HEK293T (cell line): ENCODE results near the gene WHAMM.

ENCODE experiments used
- CTCF ChIA-PET: fragments of 350-600 bp; formaldehyde crosslinking; extraction: SDS; loops from one replicate; lab custom pipeline; 2021; ENCODE audit warnings: antibody characterized with exemption, inconsistent platforms; lab: Yijun Ruan, JAX
- POLR2A ChIA-PET: fragments of 350-600 bp; formaldehyde crosslinking; extraction: SDS; loops from one replicate; lab custom pipeline; 2020; ENCODE audit warnings: antibody characterized with exemption, inconsistent platforms; lab: Yijun Ruan, JAX
- DNase-seq: peaks from one replicate; pipeline ENCODE4 v3.0.0; 2012; ENCODE audit warnings: mixed read lengths; ENCODE audit errors: extremely low spot score
- ARNT ChIP-seq: fragments of 450-650 bp; IDR thresholded peaks from 2 replicates; pipeline ENCODE4 v1.6.1; 2017; ENCODE audit warnings: mild to moderate bottlenecking
- BHLHE40 ChIP-seq: fragments of 450-650 bp; IDR thresholded peaks from 2 replicates; pipeline ENCODE4 v1.6.1; 2016; ENCODE audit warnings: mild to moderate bottlenecking, moderate library complexity, borderline replicate concordance
- CTBP1 ChIP-seq: fragments of 450-650 bp; IDR thresholded peaks from 2 replicates; pipeline ENCODE4 v1.6.1; 2016; ENCODE audit warnings: borderline replicate concordance
- ELF4 ChIP-seq: fragments of 450-650 bp; IDR thresholded peaks from 2 replicates; pipeline ENCODE4 v1.6.1; 2017; ENCODE audit warnings: antibody characterized with exemption
- FOXA1 ChIP-seq: fragments of 450-650 bp; IDR thresholded peaks from 2 replicates; pipeline ENCODE4 v1.6.1; 2016; ENCODE audit warnings: mild to moderate bottlenecking
- FOXK2 ChIP-seq: fragments of 450-650 bp; IDR thresholded peaks from 2 replicates; pipeline ENCODE4 v1.6.1; 2016; ENCODE audit warnings: mild to moderate bottlenecking
- FOXM1 ChIP-seq: fragments of 450-650 bp; IDR thresholded peaks from 2 replicates; pipeline ENCODE4 v1.6.1; 2017; ENCODE audit warnings: mild to moderate bottlenecking, borderline replicate concordance
- HDGF ChIP-seq: fragments of 450-650 bp; IDR thresholded peaks from 2 replicates; pipeline ENCODE4 v1.6.1; 2017; ENCODE audit warnings: antibody characterized with exemption, borderline replicate concordance
- L3MBTL2 ChIP-seq: fragments of 450-650 bp; conservative IDR thresholded peaks from 2 replicates; pipeline ENCODE4 v1.6.1; 2016; ENCODE audit warnings: mild to moderate bottlenecking
- LEF1 ChIP-seq: fragments of 450-650 bp; IDR thresholded peaks from 2 replicates; pipeline ENCODE4 v1.6.1; 2017; ENCODE audit warnings: mild to moderate bottlenecking, borderline replicate concordance
- NFRKB ChIP-seq: fragments of 450-650 bp; IDR thresholded peaks from 2 replicates; pipeline ENCODE4 v1.6.1; 2016; ENCODE audit warnings: mild to moderate bottlenecking, moderate library complexity
- PKNOX1 ChIP-seq: fragments of 450-650 bp; IDR thresholded peaks from 2 replicates; pipeline ENCODE4 v1.6.1; 2016
- SP1 ChIP-seq: fragments of 450-650 bp; IDR thresholded peaks from 2 replicates; pipeline ENCODE4 v1.6.1; 2017
- SUZ12 ChIP-seq: fragments of 450-650 bp; IDR thresholded peaks from 2 replicates; pipeline ENCODE4 v1.6.1; 2016; ENCODE audit warnings: mild to moderate bottlenecking
- TARDBP ChIP-seq: fragments of 450-650 bp; IDR thresholded peaks from 2 replicates; pipeline ENCODE4 v1.6.1; 2016
- ZNF384 ChIP-seq: fragments of 450-650 bp; IDR thresholded peaks from 2 replicates; pipeline ENCODE4 v1.6.1; 2016

Gene WHAMM

GRCh38 chr15:82767163-82767829 is 42.1 kb upstream of the WHAMM start:
- DNase-seq, result no peak
- POLR2A ChIA-PET, result interaction anchor here (6.6 kb wide), 1 partner anchor 17 kb away, joined by 58 read pairs; no protein-coding TSS in a partner anchor
- no peak for TF ChIP-seq CTBP1
- TF ChIP-seq L3MBTL2, result no peak
- no peak for TF ChIP-seq NFRKB
- TF ChIP-seq TARDBP, result no peak
- TF ChIP-seq LEF1, result no peak
- TF ChIP-seq FOXK2, result no peak
- TF ChIP-seq FOXA1, result no peak
- no peak for TF ChIP-seq PKNOX1
- TF ChIP-seq BHLHE40, result no peak
- TF ChIP-seq FOXM1, result no peak
- no peak for TF ChIP-seq SP1
- CTCF ChIA-PET, result no interaction called here

GRCh38 chr15:82768414-82769054 is 40.9 kb upstream of the WHAMM start:
- DNase-seq, result no peak
- no peak for TF ChIP-seq BHLHE40
- no peak for TF ChIP-seq ZNF384
- no peak for TF ChIP-seq ARNT
- TF ChIP-seq CTBP1, result no peak
- TF ChIP-seq SP1, result no peak
- no peak for TF ChIP-seq HDGF
- no peak for TF ChIP-seq PKNOX1
- TF ChIP-seq ELF4, result no peak
- TF ChIP-seq SUZ12, result no peak
- TF ChIP-seq FOXM1, result no peak
- TF ChIP-seq FOXA1, result no peak
- no peak for TF ChIP-seq LEF1
- TF ChIP-seq NFRKB, result no peak
- TF ChIP-seq L3MBTL2, result no peak
- no peak for TF ChIP-seq TARDBP
- CTCF ChIA-PET, result no interaction called here
- POLR2A ChIA-PET, result interaction anchor here (6.6 kb wide), 1 partner anchor 18 kb away, joined by 58 read pairs; no protein-coding TSS in a partner anchor

DNA sequence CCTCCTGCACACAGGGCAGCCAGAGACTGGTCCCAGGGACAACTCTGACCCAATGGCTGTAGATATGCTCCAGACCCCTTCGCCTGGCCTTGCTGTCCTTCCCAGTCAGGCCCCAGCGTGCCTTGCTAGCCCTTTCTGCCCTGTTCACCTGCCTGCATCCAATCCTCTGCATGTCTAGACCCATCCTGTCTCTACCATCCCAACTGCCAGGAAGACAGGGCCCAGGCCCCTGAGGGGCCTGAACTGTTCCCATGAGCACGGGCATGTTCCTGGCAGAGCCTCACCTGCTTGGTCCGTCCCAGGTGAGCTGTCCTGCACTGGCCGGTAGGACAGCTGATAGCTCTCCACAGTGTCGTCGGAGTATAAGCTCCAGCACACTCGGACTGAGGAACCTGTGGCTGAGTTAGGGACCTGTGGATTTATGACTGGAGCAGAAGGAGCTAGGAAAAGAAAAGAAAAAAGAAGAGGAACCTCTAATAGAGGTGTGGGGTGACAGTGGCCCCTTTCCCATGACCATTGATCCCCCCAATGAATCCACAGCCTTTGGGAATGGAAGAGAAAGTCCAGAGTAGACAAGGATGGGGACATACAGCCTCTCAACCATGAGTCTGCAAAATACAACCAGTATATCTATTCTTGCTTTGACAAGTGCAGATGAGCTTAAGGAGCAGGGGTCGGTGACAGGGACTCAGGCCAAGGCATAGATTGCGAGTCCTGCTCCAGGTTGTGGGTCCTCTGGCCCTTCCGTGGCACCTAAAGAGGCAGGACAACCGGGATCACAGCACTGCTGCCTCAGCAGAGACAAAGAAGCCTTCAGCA is 37.4 kb upstream of the WHAMM start:
- POLR2A ChIA-PET, result interaction anchor here (2.9 kb wide), 1 partner anchor 21 kb away, joined by 22 read pairs; no protein-coding TSS in a partner anchor
- CTCF ChIA-PET, result no interaction called here
- DNase-seq, result no peak
- TF ChIP-seq SUZ12 (no peak), NFRKB (no peak), CTBP1 (no peak), FOXM1 (no peak), FOXK2 (no peak), HDGF (no peak), L3MBTL2 (no peak), ELF4 (no peak), LEF1 (no peak)

DNA sequence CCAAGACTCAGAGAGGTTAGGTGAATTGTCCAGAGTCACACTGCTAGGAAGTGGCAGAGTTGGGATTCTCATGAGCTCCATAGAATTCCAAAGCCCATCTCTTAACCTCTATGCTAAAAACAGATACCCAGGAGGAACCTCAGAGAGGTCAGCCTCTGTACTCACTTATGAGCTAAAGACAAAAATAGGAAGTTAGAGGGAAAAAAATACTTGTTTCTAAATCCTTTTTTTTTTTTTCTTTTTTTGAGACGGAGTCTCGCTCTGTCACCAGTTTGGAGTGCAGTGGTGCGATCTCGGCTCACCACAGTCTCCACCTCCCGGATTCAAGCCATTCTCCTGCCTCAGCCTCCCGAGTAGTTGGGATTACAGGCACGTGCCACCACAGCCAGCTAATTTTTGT is 34.9 kb upstream of the WHAMM start:
- DNase-seq, result no peak
- no peak for TF ChIP-seq ZNF384
- no peak for TF ChIP-seq HDGF
- no peak for TF ChIP-seq L3MBTL2
- no peak for TF ChIP-seq CTBP1
- TF ChIP-seq ARNT, result no peak
- no peak for TF ChIP-seq LEF1
- TF ChIP-seq SP1, result no peak
- TF ChIP-seq FOXA1, result no peak
- TF ChIP-seq NFRKB, result no peak
- TF ChIP-seq FOXM1, result no peak
- TF ChIP-seq ELF4, result no peak
- no peak for TF ChIP-seq FOXK2
- no peak for TF ChIP-seq TARDBP
- TF ChIP-seq SUZ12, result no peak
- ChIA-PET CTCF (no interaction called here), POLR2A (interaction anchor here (1.2 to 2.2 kb wide), 2 partner anchors 10 to 24 kb away, joined by 3 to 11 read pairs; no protein-coding TSS in a partner anchor)

DNA sequence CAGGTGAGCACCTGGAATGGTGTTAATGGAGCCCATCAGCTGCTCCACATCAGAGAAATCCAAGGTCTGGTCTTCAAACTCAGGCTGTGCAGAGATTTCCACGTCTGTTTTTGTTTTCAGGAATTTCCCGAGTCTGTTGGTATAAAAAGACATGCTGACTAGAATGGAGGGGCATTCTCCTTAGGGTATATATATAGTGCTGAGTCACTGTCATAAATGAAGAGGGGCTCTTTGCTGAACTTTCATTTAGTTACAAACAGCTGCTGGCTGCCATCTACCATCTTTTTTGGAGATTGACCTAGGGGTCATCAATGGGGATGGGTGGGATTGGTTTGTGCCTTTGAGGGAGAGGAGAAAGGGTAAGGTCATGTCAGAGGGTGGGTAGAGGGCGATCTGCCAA is 30.7 kb upstream of the WHAMM start:
- no peak for DNase-seq
- ChIA-PET CTCF (no interaction called here), POLR2A (no interaction called here)
- TF ChIP-seq HDGF (no peak), PKNOX1 (no peak)

- POLR2A ChIA-PET, result interaction anchor here (2.9 kb wide), 1 partner anchor 31 kb away, joined by 10 read pairs; no protein-coding TSS in a partner anchor
These were observed 28.1 kb upstream of the WHAMM start for GRCh38 chr15:82781349-82781748.

More at GRCh38 chr15:82781349-82781748, 28.1 kb upstream of the WHAMM start:
- CTCF ChIA-PET, result no interaction called here
- no peak for TF ChIP-seq CTBP1
- TF ChIP-seq TARDBP, result no peak
- no peak for TF ChIP-seq PKNOX1
- no peak for TF ChIP-seq BHLHE40
- TF ChIP-seq ELF4, result no peak
- no peak for TF ChIP-seq L3MBTL2
- TF ChIP-seq LEF1, result no peak
- TF ChIP-seq FOXA1, result no peak
- no peak for TF ChIP-seq FOXK2
- TF ChIP-seq FOXM1, result no peak
- TF ChIP-seq ARNT, result no peak
- TF ChIP-seq HDGF, result no peak
- TF ChIP-seq ZNF384, result no peak
- no peak for TF ChIP-seq SUZ12
- no peak for TF ChIP-seq SP1
- no peak for TF ChIP-seq NFRKB
- DNase-seq, result no peak
